HEK293 (cell line): ENCODE results near the gene ALDH18A1.

Source experiments
- ZNF423 ChIP-seq: fragments of 450-650 bp; formaldehyde crosslinking; IDR thresholded peaks from 2 replicates; pipeline ENCODE4 v1.5.1; 2016; ENCODE audit warnings: missing biosample characterization, missing genetic modification characterization
- ZNF629 ChIP-seq: fragments of 450-650 bp; formaldehyde crosslinking; IDR thresholded peaks from 2 replicates; pipeline ENCODE4 v1.5.1; 2017; ENCODE audit warnings: missing biosample characterization, missing genetic modification characterization
- TF ChIP-seq, protein P1 (sequence below): fragments of 450-650 bp; formaldehyde crosslinking; IDR thresholded peaks from 2 replicates; pipeline ENCODE4 v1.5.1; 2016; ENCODE audit warnings: missing biosample characterization, missing genetic modification characterization
- TF ChIP-seq, protein P2 (sequence below): fragments of 450-650 bp; formaldehyde crosslinking; IDR thresholded peaks from 2 replicates; pipeline ENCODE4 v1.5.1; 2016; ENCODE audit warnings: missing biosample characterization, missing genetic modification characterization, low read depth
- TF ChIP-seq, protein P3 (sequence below): fragments of 450-650 bp; formaldehyde crosslinking; IDR thresholded peaks from 2 replicates; pipeline ENCODE4 v1.5.1; 2016; ENCODE audit warnings: missing biosample characterization, missing genetic modification characterization
- TF ChIP-seq, protein P4 (sequence below): fragments of 450-650 bp; formaldehyde crosslinking; IDR thresholded peaks from 2 replicates; pipeline ENCODE4 v1.5.1; 2016; ENCODE audit warnings: missing biosample characterization, missing genetic modification characterization

DNA sequence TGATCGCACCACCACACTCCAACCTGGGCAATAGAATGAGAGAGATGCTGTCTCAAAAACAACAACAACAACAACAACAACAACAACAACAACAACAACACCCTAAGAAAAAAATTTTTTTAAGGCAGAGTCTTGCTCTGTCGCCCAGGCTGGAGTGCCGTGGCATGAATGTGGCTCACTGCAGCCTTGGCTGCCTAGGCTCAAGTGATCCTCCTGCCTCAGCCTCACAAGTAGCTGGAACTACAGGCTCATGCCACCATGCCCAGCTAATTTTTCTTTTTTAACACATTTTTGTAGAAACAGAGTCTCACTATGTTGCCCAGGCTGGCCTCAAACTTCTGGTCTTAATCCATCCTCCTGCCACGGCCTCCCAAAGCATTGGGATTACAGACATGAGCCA lies 18.6 kb downstream of the ALDH18A1 start:
- TF ChIP-seq, protein P1, sequence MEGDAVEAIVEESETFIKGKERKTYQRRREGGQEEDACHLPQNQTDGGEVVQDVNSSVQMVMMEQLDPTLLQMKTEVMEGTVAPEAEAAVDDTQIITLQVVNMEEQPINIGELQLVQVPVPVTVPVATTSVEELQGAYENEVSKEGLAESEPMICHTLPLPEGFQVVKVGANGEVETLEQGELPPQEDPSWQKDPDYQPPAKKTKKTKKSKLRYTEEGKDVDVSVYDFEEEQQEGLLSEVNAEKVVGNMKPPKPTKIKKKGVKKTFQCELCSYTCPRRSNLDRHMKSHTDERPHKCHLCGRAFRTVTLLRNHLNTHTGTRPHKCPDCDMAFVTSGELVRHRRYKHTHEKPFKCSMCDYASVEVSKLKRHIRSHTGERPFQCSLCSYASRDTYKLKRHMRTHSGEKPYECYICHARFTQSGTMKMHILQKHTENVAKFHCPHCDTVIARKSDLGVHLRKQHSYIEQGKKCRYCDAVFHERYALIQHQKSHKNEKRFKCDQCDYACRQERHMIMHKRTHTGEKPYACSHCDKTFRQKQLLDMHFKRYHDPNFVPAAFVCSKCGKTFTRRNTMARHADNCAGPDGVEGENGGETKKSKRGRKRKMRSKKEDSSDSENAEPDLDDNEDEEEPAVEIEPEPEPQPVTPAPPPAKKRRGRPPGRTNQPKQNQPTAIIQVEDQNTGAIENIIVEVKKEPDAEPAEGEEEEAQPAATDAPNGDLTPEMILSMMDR (tag by site-specific recombination): no peak
- no peak for TF ChIP-seq ZNF629 (tag by site-specific recombination)
- TF ChIP-seq, protein P2, sequence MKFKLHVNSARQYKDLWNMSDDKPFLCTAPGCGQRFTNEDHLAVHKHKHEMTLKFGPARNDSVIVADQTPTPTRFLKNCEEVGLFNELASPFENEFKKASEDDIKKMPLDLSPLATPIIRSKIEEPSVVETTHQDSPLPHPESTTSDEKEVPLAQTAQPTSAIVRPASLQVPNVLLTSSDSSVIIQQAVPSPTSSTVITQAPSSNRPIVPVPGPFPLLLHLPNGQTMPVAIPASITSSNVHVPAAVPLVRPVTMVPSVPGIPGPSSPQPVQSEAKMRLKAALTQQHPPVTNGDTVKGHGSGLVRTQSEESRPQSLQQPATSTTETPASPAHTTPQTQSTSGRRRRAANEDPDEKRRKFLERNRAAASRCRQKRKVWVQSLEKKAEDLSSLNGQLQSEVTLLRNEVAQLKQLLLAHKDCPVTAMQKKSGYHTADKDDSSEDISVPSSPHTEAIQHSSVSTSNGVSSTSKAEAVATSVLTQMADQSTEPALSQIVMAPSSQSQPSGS: no peak
- TF ChIP-seq, protein P3, sequence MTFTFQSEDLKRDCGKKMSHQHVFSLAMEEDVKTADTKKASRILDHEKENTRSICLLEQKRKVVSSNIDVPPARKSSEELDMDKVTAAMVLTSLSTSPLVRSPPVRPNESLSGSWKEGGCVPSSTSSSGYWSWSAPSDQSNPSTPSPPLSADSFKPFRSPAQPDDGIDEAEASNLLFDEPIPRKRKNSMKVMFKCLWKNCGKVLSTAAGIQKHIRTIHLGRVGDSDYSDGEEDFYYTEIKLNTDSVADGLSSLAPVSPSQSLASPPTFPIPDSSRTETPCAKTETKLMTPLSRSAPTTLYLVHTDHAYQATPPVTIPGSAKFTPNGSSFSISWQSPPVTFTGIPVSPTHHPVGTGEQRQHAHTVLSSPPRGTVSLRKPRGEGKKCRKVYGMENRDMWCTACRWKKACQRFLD (tag by site-specific recombination): no peak
- TF ChIP-seq ZNF423: no peak
- TF ChIP-seq, protein P4, sequence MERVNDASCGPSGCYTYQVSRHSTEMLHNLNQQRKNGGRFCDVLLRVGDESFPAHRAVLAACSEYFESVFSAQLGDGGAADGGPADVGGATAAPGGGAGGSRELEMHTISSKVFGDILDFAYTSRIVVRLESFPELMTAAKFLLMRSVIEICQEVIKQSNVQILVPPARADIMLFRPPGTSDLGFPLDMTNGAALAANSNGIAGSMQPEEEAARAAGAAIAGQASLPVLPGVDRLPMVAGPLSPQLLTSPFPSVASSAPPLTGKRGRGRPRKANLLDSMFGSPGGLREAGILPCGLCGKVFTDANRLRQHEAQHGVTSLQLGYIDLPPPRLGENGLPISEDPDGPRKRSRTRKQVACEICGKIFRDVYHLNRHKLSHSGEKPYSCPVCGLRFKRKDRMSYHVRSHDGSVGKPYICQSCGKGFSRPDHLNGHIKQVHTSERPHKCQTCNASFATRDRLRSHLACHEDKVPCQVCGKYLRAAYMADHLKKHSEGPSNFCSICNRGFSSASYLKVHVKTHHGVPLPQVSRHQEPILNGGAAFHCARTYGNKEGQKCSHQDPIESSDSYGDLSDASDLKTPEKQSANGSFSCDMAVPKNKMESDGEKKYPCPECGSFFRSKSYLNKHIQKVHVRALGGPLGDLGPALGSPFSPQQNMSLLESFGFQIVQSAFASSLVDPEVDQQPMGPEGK: no peak
